SU-DHL-6 (cell line): ENCODE data around the gene LMO7.

ENCODE experiments used
- CTCF ChIP-seq: fragments of 200-600 bp; sonication (generic); IDR thresholded peaks from one replicate; pipeline ENCODE4 v1.5.1; 2017; ENCODE audit warnings: antibody characterized with exemption, mild to moderate bottlenecking, low read length, moderate library complexity; ENCODE audit not compliant: insufficient read depth, poor library complexity, severe bottlenecking
- EZH2phosphoT487 ChIP-seq: fragments of 200-600 bp; sonication (generic), shearing (Covaris generic); conservative IDR thresholded peaks from 2 replicates; pipeline ENCODE4 v1.6.1; 2018; ENCODE audit warnings: mild to moderate bottlenecking, antibody characterized with exemption, low read length, moderate library complexity, mixed read lengths

DNA sequence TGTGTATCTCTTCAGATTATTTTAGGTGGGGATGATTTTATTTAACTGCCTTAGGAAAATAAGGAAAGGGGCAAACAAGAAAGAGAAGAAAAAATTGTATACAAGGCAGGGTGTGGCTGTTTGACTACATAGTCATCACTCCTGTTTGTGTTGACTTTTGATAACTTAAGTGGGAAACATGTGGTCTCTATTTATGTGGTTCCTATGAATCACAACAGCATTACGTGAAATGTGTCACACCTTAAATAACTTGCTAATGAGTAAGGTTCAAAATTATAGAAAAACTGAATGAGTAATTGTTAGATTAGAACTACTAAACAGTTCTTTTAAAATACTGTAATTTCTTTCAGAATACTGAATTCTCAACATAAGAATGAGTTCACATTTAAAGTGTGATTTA lies 69.3 kb downstream of the LMO7 start:
- TF ChIP-seq CTCF = no peak
- no peak for TF ChIP-seq EZH2phosphoT487
